C4-2B (cell line): ENCODE results near the gene DLEU7.

Experiments used
- H3K27ac ChIP-seq: fragments of 450-650 bp; 2 replicates; pipeline ENCODE4 v1.5.1; 2017
- ZFX ChIP-seq: fragments of 450-650 bp; IDR thresholded peaks from 2 replicates; pipeline ENCODE4 v1.6.1; 2017
- TF ChIP-seq, protein P1 (sequence below): fragments of 450-650 bp; conservative IDR thresholded peaks from 2 replicates; pipeline ENCODE4 v1.5.1; 2017; ENCODE audit warnings: mild to moderate bottlenecking

DLEU7 gene

DNA sequence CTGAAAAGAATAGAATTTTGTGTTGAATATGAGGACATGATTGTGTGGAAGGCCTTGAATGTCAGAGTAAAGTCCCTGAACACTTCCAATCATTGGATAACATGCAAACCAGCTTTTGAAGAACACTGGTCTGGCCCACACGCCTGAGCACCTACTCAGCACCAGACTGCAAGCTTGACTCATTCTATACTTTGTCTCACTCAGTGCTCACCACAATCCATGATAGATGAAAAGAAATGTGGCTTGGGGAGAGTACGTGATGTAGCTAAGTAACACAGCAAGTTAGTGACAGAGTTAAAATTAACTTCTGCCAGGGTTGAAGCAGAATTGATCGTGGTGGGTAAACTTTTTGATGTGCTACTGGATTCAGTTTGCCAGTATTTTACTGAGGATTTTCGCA, 12.0 kb downstream of the DLEU7 start:
- no peak for TF ChIP-seq ZFX
- TF ChIP-seq, protein P1, sequence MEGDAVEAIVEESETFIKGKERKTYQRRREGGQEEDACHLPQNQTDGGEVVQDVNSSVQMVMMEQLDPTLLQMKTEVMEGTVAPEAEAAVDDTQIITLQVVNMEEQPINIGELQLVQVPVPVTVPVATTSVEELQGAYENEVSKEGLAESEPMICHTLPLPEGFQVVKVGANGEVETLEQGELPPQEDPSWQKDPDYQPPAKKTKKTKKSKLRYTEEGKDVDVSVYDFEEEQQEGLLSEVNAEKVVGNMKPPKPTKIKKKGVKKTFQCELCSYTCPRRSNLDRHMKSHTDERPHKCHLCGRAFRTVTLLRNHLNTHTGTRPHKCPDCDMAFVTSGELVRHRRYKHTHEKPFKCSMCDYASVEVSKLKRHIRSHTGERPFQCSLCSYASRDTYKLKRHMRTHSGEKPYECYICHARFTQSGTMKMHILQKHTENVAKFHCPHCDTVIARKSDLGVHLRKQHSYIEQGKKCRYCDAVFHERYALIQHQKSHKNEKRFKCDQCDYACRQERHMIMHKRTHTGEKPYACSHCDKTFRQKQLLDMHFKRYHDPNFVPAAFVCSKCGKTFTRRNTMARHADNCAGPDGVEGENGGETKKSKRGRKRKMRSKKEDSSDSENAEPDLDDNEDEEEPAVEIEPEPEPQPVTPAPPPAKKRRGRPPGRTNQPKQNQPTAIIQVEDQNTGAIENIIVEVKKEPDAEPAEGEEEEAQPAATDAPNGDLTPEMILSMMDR, result no peak
- H3K27ac ChIP-seq, result no peak overlapping the region

DNA sequence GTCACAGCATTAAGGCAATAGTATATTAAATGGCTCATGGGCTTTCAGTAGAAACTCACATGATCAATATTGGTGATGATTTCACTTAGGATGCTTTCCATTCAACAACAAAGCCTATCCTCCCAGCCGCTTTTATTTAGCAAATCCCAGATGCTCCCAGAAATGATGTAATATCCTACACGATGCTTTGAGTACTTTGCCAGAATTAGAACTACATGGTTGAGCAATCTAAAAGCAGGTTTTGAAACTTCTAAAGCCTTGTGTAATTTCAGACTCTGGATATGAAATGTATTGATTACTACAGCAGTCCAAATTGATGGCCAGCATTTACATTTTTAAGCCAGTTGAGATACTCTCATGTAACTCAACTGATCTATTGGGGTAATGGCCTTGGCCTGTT, 13.6 kb downstream of the DLEU7 start:
- no peak overlapping the region for H3K27ac ChIP-seq
- TF ChIP-seq ZFX, result no peak
- TF ChIP-seq, protein P1, result no peak

DNA sequence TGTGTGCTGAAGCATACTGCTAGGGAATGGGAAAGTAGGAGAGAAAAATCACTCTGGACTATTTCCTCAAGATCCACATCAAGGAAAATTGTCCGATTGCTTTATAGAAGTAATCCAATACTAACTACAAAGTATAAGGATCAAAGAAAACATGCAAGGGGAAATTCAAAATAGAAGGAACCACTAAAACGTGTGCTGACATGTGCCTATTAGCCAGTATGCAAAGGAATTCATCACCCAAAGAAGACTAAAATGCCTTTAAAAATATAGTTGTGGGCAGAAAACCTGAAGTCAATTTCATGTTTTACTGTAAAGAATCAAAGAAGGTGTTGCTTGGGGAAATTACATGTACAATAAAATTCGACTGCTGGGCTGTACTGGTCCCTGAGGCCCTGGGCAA, 14.3 kb downstream of the DLEU7 start:
- TF ChIP-seq, protein P1, result no peak
- no peak for TF ChIP-seq ZFX
- no peak overlapping the region for H3K27ac ChIP-seq

DNA sequence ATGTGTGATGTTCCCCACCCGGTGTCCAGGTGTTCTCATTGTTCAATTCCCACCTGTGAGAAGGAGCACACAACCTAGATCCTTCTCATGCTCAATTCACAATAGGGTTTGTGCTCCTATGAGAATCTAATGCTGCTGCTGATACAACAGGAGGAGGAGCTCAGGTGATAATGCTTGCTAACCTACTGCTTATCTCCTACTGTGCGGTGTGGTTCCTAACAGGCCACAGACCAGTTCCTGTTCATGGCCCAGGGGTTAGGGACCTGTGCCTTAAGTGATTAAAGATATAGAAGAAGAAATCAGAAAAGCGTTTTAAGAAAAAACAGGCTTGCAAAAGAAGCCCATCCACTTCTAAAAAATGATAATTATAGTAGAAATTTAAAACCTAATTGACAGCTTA, 17.5 kb downstream of the DLEU7 start:
- TF ChIP-seq ZFX, result no peak
- H3K27ac ChIP-seq, result no peak overlapping the region

DNA sequence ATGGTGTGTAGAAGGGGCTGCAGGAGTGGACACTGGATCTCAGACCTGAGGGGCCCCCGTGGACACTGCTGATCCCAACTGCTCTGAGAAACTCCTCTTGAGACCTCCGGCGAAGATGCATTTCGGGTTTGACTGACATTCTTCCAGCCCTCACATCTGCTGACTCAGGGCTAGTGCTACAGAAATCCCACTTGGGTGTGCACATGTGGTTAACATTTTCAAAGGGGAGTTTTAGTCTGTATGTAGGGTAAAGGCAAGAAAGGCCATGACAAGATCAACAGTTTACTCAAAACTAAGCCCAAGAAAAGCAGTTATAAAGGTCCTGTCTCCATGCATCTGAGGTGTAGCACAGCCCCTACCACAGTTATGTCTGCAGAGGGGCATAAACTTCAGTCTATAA, 31.2 kb downstream of the DLEU7 start:
- H3K27ac ChIP-seq, result no peak overlapping the region
- TF ChIP-seq, protein P1, result no peak
- no peak for TF ChIP-seq ZFX

DNA sequence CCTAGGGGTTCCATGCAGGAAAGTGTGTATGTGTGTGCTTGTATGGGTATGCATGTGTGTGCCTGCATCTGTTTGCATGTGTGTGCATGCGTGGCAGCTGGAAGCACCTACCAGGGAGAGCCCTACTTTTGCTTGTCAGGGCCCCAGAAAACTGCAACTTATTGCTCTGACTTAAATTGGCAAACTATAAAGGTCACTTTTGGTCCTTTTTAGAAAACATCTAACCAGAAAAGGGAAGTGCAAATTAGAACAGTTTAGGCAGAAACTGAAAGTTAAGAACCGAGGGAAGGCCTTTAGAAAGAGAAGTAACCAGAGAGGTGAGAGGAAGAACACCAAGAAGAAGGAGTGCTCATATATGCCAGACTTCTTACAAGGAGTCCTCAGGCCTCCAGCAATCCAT, 32.5 kb downstream of the DLEU7 start:
- no peak for TF ChIP-seq ZFX
- TF ChIP-seq, protein P1, result no peak
- no peak overlapping the region for H3K27ac ChIP-seq

DNA sequence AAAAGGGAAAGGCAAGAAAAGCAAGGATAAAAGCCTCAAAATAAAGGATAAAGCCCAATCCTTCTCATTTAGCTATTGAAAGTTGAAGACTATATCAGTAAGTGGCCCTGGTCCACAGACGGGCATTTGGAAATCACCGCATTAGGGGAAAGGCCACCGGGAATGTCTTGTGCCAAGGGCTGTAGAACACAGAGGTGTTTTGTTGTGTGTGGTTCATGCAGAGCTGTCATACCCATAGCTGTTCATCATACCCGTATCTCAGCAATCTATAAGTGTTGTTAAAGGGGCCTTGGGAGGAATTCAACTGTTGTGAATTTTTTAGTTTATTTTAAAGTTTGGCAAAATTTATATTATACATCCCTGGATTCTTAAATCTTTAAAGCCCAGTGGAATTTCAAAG, 33.0 kb downstream of the DLEU7 start:
- H3K27ac ChIP-seq, result no peak overlapping the region
- TF ChIP-seq, protein P1, result no peak
- no peak for TF ChIP-seq ZFX

DNA sequence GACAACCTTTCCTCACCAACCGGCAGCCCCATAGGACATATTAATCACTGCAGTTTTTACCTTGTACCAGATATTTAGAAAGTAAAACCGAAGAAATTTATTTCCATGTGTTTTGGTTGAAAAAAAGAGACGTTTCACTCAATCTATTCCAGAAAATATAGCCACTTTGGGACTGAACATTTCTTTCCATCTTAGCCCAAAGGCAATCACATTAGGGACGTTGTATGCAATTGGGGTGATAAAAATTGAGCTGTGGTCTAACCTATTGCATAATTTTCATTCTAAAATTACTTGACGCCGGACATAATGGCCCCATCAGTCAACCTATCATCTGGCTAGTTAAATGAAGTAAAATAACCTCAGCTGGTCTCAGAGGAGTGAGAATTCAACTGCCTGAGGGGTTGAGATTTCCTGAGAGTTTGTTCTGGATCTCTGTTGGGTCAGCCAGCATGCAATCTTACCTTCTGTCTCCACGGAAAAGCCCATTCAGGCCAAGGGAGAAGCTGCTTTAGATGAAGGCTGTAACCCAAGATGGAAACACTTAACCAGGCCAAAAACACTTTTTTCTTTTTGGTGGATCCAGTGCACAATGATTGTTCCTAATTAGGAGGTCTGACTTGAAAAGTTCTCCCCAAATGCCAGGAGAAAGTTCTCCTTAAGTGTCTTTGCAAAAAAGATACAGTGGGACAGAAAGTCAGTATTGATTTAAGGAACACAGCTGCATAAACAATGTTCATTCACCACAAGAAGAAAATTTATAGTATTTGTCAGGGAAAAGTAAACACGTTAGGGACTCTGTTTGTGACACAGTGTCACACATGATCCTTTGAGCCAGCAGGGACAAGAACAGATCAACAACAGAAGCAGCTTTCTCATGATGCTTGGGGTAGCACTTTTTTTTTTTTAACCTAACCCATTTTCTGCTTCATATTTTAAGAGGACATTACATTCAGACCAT, 34.1 kb downstream of the DLEU7 start:
- H3K27ac ChIP-seq, result no peak overlapping the region; the same call in 1 of the 2 replicates
- no peak for TF ChIP-seq ZFX
- TF ChIP-seq, protein P1, result no peak
